ENCODE measurements around the gene ST8SIA1. TPM values are rescaled to one million over a fixed set of nuclear protein-coding genes. Genes with fewer than 3 reads are reported as not detected.

ST8SIA1 gene
- total RNA-seq, 3 donors from 2014 or later: 3.2 to 23.8 (median 3.2) TPM

GRCh38 chr12:22246217-22246846, 88.2 kb downstream of the ST8SIA1 start:
- no peaks in the 10 kb centered on the region for H3K9me3 ChIP-seq
- H3K4me1 ChIP-seq (ENCODE audit: low read depth): no peaks in the 10 kb centered on the region
- no peak for DNase-seq
- intact Hi-C loops (cut with DNase I, micrococcal nuclease): no loop called here
- no peaks in the 10 kb centered on the region for H3K36me3 ChIP-seq (ENCODE audit: low read depth)
- no peak for ATAC-seq
- TF ChIP-seq CTCF (IDR thresholded peaks at IDR 0.05): no peak
- no peak overlapping the region for H3K4me3 ChIP-seq

GRCh38 chr12:22242726-22243125, 91.8 kb downstream of the ST8SIA1 start:
- DNase-seq (no peak), ATAC-seq (no peak)
- Histone ChIP-seq H3K4me1 (ENCODE audit: low read depth) (no peaks in the 10 kb centered on the region), H3K36me3 (ENCODE audit: low read depth) (no peaks in the 10 kb centered on the region), H3K4me3 (no peak overlapping the region), H3K9me3 (no peaks in the 10 kb centered on the region)
- intact Hi-C loops (cut with DNase I, micrococcal nuclease): no loop called here
- TF ChIP-seq CTCF (IDR thresholded peaks at IDR 0.05): no peak

- no peaks in the 10 kb centered on the region for H3K9me3 ChIP-seq
- no peaks in the 10 kb centered on the region for H3K4me1 ChIP-seq (ENCODE audit: low read depth)
- TF ChIP-seq CTCF (IDR thresholded peaks at IDR 0.05): no peak
- H3K4me3 ChIP-seq: no peak overlapping the region
- DNase-seq (no peak), ATAC-seq (no peak)
- intact Hi-C loops (cut with DNase I, micrococcal nuclease): no loop called here
- no peaks in the 10 kb centered on the region for H3K36me3 ChIP-seq (ENCODE audit: low read depth)
Measured at GRCh38 chr12:22238211-22238610, 96.3 kb downstream of the ST8SIA1 start.

- H3K36me3 ChIP-seq (ENCODE audit: low read depth): no peaks in the 10 kb centered on the region
- no peaks in the 10 kb centered on the region for H3K9me3 ChIP-seq
- no peak overlapping the region for H3K4me3 ChIP-seq
- H3K4me1 ChIP-seq (ENCODE audit: low read depth): no peaks in the 10 kb centered on the region
- no peak for TF ChIP-seq CTCF (IDR thresholded peaks at IDR 0.05)
- intact Hi-C loops (cut with DNase I, micrococcal nuclease): no loop called here
- DNase-seq (no peak), ATAC-seq (no peak)
Measured at GRCh38 chr12:22234561-22234960, 99.9 kb downstream of the ST8SIA1 start.

GRCh38 chr12:22231836-22232235, 102.7 kb downstream of the ST8SIA1 start:
- DNase-seq (no peak), ATAC-seq (no peak)
- Histone ChIP-seq H3K9me3 (no peaks in the 10 kb centered on the region), H3K4me3 (no peak overlapping the region), H3K4me1 (ENCODE audit: low read depth) (no peaks in the 10 kb centered on the region), H3K36me3 (ENCODE audit: low read depth) (no peaks in the 10 kb centered on the region)
- no peak for TF ChIP-seq CTCF (IDR thresholded peaks at IDR 0.05)
- intact Hi-C loops (cut with DNase I, micrococcal nuclease): no loop called here

GRCh38 chr12:22231078-22231477, 103.4 kb downstream of the ST8SIA1 start:
- ATAC-seq: no peak
- Histone ChIP-seq H3K4me3 (no peak overlapping the region), H3K36me3 (ENCODE audit: low read depth) (no peaks in the 10 kb centered on the region), H3K9me3 (no peaks in the 10 kb centered on the region), H3K4me1 (ENCODE audit: low read depth) (no peaks in the 10 kb centered on the region)
- no peak for TF ChIP-seq CTCF (IDR thresholded peaks at IDR 0.05)
- no peak for DNase-seq
- intact Hi-C loops (cut with DNase I, micrococcal nuclease): no loop called here
